ENCODE results near the gene RAPSN.

RAPSN gene

DNA sequence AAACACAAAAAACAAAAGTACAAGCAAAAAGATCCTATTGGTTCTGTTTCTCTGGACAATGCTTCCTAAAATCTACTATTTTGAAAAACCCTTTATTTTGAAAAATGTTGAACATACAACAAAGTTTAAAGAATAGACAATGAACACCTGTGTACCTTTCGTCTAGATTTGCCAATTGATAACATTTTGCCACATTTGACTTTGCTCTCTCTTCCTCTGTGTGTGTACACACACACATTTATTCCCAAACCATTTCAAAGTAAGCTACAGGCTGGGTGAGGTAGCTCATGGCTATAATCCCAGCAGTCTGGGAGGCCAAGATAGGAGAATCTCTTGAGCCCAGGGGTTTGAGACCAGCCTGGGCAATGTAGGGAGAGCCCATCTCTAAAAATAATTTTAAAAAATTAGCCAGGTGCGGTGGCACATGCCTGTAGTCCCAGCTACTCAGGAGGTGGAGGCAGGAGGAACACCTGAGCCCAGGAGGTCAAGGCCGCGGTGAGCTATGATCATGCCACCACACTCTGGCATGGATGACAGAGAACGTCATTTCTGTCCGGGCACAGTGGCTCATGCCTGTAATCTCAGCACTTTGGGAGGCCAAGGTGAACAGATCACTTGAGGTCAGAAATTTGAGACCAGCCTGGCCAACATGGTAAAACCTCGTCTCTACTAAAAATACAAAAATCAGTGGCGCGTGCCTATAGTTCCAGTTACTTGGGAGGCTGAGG lies 17.4 kb downstream of the RAPSN start:
- no peak for DNase-seq

DNA sequence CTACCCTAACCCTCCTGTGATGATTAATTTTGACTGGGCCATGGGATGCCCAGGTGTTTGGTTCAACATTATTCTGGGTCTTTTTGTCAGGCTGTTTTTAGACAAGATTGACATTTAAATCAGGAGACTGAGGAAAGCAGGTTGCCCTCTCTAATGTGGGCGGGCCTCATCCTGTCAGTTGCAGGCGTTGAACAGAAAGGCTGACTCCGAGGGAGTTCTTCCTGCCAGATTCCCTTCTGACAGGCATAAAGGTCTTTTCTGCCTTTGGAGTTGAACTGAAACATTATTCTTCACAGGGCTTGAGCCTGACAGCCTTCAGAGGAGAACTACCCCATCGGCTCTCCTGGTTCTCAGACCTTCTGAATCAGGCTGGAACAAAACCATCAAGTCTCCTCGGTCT lies 18.4 kb downstream of the RAPSN start:
- no peak for DNase-seq

DNA sequence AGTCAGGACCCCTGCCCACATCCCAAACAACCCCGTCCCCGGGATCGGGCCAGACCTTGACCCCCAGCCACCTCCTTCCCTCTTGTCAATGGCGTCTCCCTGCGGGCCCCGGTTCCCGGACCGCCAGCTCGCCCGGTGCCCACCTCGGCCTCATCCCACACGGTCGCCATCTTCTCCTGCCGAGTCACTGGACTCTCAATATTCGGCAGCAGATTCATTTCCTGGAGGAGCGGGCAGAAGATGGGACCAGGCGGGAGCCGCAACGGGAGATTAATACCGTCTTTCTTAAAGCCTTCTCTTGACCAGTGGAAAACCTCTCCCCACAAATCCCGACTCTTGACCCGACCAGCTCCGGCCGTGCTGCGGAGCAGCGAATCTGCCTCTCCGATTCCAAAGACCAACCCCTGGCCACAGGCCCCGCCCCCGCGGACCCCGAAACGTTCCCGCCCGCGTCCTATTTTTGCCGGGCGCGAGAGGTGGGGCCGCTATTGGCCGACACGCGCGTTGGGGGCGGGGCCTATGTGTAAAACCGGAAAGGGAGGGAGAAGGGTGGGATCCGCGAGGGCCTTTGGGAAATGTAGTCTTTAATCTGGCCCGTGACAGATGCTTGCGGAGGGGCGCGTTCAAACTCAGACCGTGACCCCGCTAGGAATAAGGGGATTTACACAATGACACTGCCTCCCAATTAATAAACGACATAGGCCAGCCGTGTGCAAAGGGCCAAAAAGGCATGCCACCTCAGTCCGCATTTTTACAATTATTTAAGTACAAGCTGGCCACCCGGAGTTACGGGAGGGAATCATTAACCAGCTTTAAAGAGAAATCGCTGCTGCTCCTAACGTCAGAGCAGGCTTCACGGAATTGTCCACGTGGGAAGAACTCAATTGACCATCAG lies 22.6 kb downstream of the RAPSN start, which contains the start of gene PSMC3:
Gene PSMC3, minus strand, starts transcription at position 378 of the 895 bp plus-strand sequence. Its CDS starts 160 bp downstream, at position 218.
- peak; percentile 92 for DNase-seq

DNA sequence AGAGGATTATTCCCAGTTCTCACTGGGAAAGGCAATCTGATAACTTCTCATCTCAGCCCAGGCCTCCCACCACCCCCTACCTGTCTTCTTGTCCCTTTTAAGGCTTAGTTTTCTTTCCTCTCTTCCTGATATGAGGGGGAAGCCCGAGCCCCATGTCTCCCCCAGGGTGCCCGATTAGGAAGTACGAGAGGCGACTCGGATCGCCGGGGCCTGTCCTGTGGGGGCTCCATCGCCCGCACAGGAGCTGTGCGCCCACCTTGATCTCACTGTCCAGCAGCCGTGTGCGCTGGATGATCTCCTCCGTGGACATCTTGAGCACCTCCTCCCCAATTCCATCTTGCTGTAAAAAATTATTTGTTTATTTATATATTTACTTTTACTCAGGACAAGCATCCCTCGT lies 23.3 kb downstream of the RAPSN start:
- DNase-seq, result no peak

DNA sequence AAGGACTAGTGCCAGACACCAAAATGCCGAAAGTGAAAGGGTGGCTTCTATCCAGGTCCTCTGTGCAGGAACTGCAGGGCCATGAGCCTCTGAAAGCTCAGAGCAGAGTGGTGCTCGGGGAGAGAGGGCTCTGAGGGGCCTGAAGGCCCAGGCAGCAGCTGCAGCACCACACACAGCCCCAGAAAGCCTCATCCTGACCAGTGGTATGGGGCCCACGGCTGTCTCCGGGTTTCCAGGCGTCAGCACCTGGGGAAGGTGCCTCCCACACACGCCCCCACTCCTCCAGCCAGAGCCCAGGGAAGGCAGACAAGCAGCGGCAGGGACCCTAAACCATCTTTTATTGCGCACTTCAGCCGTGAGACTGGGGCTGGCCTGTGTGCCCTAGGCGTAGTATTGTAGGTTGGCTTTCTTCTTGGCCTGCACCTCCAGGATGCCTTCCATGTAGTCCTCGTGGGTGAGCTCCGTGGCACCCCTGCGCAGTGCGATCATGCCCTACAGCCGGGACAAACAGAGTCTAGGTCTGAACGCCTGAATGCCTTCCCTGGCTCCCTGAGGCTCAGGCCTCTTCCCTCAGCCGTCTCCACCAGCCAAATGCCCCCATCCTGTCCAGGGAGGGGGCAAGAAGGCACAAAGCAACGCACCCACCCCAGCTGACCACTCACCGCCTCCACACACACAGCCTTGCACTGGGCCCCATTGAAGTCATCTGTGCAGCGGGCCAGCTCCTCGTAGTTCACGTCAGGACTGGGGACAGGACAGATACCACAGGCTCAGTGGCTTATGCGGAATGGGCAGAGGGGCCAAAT lies 30.3 kb downstream of the RAPSN start:
- DNase-seq, result no peak

DNA sequence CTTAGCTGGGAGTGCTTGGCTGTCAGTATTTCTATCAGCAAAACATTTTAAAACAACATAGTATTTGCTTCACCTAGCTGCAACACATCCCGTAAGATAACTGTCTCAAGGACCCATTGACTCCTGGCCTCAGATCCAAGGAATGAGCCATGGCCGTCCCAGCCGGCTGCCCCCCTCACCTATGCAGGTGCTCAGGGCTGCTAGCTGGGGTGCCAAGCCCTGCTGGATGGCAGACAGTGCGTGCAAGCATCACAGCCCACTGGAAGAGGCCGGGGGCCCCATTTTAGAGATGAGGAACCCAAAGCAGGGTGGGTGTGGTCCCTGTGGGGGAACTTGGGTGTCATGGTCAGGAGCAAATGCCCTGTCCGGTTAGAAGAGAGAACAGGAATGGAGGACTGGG lies 31.2 kb downstream of the RAPSN start:
- no peak for DNase-seq

DNA sequence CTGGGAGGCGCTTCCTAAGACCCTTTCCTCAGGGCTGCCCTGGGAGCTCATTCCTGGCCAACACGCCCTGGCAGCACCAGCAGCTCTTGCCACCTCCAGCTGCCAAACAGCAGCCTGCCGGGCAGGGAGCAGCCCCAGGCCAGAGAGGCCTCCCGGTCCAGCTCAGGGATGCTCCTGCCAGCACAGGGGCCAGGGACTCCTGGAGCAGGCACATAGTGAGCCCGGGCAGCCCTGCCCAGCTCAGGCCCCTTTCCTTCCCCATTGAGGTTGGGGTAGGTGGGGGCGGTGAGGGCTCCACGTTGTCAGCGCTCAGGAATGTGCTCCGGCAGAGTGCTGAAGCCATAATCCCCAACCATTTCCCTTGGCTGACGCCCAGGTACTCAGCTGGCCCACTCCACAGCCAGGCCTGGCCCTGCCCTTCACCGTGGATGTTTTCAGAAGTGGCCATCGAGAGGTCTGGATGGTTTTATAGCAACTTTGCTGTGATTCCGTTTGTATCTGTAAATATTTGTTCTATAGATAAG lies 32.9 kb downstream of the RAPSN start:
- DNase-seq, result no peak

DNA sequence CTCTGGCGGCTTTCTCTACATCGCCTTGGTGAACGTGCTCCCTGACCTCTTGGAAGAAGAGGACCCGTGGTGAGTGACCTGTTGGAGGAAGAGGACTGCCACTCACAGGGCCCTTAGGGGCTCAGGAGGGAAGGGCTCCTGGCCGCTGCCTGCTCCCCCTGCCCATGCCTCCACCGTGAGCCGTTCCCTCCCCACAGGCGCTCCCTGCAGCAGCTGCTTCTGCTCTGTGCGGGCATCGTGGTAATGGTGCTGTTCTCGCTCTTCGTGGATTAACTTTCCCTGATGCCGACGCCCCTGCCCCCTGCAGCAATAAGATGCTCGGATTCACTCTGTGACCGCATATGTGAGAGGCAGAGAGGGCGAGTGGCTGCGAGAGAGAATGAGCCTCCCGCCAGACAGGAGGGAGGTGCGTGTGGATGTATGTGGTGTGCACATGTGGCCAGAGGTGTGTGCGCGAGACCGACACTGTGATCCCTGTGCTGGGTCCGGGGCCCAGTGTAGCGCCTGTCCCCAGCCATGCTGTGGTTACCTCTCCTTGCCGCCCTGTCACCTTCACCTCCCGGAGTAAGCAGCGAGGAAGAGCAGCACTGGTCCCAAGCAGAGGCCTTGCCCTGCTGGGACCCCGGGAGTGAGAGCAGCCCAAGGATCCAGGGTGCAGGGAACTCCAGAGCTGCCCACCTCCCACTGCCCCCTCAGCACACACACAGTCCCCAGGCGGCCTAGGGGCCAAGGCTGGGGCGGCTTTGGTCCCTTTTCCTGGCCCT lies 33.7 kb downstream of the RAPSN start:
- no peak for DNase-seq

DNA sequence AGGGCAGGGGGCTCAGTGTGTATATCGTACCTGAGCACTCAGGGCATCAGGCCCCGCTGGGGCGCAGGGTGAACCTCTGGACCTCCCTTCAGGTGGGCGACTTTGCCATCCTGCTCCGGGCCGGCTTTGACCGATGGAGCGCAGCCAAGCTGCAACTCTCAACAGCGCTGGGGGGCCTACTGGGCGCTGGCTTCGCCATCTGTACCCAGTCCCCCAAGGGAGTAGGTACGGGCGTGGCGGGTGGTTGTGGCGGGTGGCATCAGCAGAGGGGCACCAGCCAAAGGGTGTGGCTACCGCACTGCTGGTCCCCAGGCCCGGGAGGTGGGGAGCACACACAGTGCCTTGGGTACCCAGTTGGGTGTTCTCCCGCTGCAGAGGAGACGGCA lies 34.3 kb downstream of the RAPSN start:
- DNase-seq, result no peak

DNA sequence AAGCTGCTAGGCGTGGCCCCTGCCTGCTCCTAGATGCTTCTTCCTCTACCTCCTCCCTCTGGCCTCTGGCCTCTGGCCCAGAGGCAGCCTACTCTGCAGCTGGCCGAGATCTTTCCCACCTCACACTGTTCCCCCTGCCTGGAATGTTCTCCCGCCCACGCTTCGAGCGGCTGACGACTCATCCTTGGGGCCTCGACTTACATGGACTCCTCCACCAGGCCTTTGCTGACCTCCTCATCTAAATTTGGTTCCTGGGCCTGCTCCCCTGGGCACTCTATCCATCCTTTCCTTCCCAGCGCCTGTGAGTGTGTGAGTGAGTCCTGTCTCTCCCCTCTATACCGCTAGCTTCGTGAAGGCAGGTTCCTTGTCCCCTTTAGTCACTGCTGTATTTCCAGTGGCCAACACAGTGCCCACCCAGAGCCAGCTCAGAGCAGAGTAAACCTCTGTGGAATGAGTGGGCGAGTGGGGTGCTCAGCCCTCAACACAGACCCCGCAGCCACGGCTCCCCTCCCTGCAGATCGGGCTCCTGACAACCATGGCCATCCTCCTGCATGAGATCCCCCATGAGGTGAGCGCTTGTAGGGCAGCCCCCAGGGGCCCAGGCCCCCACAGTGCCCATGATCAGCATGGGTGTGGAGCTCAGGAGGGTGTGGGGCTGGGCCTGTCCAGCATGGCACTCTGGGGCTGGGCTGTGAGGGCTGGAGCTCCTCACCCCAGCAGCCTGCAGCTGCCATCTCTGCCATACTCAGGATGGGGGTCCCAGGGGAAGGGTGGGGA lies 34.8 kb downstream of the RAPSN start:
- DNase-seq, result no peak

DNA sequence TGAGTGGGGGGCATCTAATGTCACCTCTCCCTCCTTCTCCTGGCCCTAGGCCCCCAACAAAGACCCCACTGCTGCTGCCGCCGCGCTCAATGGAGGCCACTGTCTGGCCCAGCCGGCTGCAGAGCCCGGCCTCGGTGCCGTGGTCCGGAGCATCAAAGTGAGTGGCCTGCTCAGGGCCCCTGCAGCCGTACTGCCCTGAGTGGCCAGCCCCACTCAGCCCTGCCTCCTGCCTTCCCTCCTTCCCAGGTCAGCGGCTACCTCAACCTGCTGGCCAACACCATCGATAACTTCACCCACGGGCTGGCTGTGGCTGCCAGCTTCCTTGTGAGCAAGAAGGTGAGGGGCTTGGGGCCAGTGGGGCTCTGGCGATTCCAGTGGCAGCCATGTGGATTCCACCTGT lies 35.6 kb downstream of the RAPSN start:
- DNase-seq, result no peak

DNA sequence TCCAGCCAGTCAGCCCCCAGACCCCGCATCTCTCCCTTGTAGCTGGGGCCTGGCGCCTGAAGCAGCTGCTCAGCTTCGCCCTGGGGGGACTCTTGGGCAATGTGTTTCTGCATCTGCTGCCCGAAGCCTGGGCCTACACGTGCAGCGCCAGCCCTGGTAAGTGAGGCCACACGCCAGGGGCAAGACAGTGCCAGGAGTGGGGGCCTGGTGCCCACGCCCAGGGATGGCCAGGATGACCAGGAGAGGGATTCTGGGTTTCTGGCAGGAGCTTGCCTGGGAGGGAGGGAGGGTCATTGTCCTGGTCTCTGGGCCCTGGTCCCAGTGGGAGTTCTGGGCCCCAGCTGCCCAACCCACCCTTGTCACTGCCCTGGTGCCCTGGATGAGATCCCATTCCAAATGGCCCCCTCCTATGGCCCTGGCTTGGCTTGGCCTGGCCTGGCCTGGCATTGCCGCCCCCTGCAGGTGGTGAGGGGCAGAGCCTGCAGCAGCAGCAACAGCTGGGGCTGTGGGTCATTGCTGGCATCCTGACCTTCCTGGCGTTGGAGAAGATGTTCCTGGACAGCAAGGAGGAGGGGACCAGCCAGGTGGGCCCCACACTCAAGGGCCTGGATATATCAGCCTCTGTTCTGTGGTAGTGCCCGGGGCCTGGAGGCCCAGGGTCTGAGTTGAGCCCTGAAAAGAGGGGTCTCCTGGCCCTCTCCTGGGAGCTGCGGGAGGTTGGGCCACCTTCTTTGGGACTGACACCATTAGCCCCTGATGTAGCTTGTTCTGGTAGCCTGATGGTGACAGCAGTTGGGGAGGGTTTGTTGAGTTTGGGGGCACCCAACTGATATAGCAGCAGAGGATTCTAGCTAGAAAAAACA lies 36.8 kb downstream of the RAPSN start:
- DNase-seq, result peak; percentile 46

DNA sequence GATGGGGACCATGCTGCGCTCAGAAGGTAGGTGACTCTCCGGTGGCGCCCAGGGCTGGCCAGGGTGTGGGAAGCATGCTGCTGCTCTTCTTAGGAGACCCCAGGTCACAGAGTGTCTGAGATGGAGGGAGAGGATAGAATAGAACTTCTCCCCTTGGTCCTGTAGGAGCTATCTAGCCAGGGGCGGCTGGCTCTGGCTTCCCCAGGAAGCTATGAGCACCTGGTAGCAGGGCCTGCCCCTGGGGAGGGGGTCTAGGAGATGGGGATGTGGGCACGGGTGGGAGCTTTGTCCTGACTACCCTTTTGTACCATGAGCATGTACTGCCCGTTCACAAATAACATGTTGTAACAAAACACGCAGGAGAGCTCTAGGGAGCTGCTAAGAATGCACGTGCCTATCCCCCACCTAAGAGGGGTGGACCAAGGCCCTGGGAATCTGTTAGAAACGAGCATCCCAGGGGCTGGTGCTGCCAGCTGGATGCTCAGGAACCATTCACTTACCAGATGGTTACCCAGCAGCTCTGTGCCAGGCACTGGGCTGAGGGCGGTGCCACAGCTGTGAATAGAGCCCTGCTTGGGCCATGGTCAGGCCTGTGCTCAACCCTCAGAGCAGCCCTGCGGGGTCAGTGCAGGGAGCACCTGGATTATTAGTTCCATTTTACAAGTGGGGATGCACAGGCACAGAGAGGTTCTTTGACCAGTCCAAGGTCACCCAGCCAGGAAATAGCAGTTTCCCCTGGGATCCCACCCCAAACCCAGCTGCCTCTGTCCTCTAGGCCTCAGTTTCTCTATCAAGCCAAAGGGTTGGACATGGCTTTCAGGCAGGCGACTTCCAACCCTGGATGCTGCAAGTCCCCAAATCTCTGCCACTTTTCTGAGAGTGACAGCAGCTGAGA lies 38.3 kb downstream of the RAPSN start:
- no peak for DNase-seq

DNA sequence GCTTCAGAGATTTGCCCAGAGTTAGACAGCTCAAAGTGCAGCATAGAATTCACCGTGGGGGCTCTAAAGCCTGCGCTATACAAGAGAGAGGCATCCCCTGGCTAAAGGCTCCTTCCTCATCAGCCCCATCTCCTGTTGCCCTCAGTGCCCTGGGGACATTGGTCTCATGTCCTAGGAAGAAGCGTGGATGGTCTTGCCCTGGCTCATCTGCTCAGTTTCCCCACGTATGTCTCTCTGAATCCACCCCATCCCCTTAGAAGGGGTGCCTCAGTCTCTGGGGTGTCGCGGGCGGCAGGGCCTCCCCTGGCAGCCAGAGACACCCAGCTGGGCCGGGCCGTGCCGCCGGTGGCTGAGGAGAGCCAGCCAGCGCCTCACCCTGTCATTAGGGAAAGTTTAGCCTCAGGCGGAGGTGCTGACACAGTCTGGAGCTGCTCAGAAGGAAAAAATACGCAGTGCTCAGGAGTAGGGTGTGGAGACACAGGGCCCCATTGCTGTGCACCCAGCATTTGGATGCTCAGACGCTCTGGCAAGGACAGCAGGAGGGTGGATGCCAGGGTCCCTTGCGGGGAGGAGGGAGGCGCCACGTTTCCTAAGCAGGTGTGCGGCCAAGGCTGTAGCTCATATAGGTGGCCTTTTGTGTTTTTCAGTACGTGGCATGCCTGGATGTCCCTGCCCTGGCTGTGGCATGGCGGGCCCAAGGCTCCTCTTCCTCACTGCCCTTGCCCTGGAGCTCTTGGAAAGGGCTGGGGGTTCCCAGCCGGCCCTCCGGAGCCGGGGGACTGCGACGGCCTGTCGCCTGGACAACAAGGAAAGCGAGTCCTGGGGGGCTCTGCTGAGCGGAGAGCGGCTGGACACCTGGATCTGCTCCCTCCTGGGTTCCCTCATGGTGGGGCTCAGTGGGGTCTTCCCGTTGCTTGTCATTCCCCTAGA lies 39.2 kb downstream of the RAPSN start:
- DNase-seq, result no peak

DNA sequence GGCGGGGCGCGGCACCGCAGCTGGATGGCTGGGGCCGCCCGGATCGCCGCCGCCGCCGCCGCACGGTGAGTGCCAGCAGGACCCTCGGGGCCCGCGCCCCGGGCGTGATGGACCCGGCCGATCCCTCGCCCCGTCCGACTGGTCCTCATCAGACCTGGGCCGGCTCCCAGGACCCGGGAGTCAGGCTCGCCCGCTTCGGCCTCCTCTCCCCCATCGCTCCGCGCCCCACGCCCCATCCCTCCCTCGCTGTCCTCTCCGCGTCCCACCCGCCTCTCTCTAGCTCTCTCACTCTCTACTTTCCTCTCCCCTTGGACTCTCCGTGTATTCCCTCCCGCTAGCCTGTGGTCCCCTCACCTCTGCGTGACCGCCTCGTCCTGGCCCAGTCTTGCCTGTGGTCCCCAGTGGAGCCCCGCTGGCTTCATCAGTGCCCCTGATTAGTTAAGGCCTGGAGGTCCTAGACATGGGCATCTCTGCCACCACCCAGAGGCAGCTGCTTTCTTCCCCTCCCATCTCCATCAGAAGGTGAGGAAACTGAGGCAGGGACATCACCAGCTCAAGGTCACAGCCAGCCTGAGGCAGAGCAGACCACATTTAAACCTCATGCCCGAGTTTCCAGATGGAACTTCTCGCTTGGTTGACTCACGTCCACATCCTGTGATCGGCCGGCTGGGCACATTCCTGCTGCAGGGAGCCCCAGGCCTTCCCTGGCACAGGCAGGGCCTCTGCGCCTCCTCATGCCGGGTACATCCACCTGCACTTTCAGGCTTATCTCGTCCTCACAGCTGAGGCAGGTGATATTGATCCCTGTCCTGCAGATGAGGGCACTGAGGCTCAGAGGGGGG lies 40.1 kb downstream of the RAPSN start:
- peak; percentile 13 for DNase-seq

DNA sequence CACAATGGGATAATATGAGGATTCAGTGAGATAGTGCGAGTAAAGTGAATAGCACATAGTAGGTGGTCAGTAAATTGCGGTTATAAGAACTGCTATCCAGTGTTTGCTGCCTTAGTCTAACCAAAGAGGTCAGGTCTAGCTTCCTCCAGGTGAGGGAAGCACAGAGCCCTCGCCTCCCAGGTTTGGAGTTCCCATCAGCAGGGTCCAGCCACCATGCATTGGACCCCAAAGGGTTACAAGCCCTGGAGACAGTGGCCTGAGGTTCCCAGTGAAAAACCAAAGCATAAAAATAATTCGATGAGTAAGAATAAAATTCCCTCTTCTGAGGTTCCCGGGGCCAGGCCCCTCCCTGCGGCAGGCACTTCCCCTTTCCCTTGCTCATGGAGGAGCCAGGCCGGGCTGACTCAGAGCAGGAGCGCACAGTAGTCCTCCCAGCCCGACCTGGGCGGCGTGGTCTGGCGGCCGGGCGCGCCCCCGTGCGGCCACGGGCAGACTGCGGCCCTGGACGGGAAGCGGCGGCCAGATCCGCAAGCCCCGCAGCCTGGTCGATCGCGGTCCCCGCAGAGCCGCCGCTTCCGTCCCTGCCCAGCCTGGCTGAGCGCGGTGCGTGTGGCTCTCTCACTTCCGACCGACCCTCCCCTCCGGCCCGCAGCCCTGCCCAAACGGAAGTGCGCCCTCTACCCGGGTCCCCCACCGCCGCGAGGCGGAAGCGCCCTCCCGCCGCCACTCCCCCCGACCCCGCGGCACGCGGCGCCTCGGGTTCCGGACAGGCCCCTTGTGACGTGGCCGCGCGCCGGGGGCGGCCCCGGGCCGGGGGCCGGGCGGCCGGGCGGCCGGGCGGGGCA lies 41.0 kb downstream of the RAPSN start, which contains the start of gene SLC39A13:
Gene SLC39A13, plus strand, starts transcription at position 845 of the 845 bp plus-strand sequence. CDS start 1,505 bp downstream, outside the sequence.
- DNase-seq, result peak; percentile 96
